HG03460 (cell line): Measurements from ENCODE around the gene PATE4.

Experiments used
- ATAC-seq: cut with Tn5 transposase; IDR thresholded peaks from one replicate; pipeline ENCODE4 v1.9.1; 2021; ENCODE audit not compliant: unreplicated experiment

The PATE4 gene

GRCh38 chr11:125887373-125888324 lies 54.5 kb downstream of the PATE4 start, which contains the start of gene HYLS1:
TSS of gene HYLS1 (plus strand) at chr11:125887668. CDS start at chr11:125899369, 11,701 bp downstream.
- ATAC-seq: peak; percentile 81
